ENCODE data around the gene TRIM13.

DNA sequence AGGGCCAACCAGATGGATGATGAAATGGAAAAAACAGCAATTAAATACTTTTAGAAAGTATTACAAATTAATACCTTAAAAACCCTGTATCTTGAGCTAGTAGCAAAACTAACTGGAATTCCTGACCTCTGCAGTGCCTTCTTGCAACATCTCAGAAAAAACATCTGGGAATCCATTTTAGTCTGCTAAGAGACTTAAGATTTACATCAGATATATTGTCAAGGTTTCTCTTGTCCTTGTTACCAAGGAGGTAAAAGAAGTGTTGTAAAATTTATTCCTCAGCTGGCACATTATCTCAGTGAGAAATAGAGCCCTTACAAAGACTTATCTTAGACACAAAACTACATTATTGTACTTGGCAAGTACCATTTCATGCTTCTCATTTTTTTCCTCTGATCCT is 36.9 kb downstream of the TRIM13 start:
- TF ChIP-seq, protein P1, sequence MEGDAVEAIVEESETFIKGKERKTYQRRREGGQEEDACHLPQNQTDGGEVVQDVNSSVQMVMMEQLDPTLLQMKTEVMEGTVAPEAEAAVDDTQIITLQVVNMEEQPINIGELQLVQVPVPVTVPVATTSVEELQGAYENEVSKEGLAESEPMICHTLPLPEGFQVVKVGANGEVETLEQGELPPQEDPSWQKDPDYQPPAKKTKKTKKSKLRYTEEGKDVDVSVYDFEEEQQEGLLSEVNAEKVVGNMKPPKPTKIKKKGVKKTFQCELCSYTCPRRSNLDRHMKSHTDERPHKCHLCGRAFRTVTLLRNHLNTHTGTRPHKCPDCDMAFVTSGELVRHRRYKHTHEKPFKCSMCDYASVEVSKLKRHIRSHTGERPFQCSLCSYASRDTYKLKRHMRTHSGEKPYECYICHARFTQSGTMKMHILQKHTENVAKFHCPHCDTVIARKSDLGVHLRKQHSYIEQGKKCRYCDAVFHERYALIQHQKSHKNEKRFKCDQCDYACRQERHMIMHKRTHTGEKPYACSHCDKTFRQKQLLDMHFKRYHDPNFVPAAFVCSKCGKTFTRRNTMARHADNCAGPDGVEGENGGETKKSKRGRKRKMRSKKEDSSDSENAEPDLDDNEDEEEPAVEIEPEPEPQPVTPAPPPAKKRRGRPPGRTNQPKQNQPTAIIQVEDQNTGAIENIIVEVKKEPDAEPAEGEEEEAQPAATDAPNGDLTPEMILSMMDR (IDR thresholded peaks at IDR 0.05) = no peak
- TF ChIP-seq POLR2AphosphoS5 (IDR thresholded peaks at IDR 0.05) (no peak), EP300 (IDR thresholded peaks at IDR 0.05) (no peak), POLR2A (IDR thresholded peaks at IDR 0.05) (no peak)
